Measurements from ENCODE around the gene GID8. TPM values are rescaled to one million over a fixed set of nuclear protein-coding genes. Genes with fewer than 3 reads are reported as not detected.
"Not testable (repeated sequence)": the region's sequence is repeated elsewhere in the genome, so short reads cannot be mapped to it uniquely, and the experiment has no call there.

Gene GID8
- total RNA-seq, 4 donors from 2014 or later, result 30.4 to 57.0 (median 45.1) TPM

GRCh38 chr20:62959998-62960436 lies 22.1 kb downstream of the GID8 start:
- H3K36me3 ChIP-seq, result peaks cover 12% of the 10 kb centered on the region
- H3K9me3 ChIP-seq, result no peaks in the 10 kb centered on the region
- no peak overlapping the region for H3K27ac ChIP-seq
- 64% methylated on average over 14 of the region's 20 CpGs for WGBS
- no peak overlapping the region for H3K4me3 ChIP-seq
- peaks cover 6% of the 10 kb centered on the region for H3K4me1 ChIP-seq
- H3K27me3 ChIP-seq, result no peaks in the 10 kb centered on the region
- DNase-seq (ENCODE audit: low spot score in 2 of 2), result no peak
- no peak for TF ChIP-seq POLR2A (IDR thresholded peaks at IDR 0.05)

- not testable (repeated sequence) for H3K9me3 ChIP-seq; DNase-seq (ENCODE audit: low spot score in 2 of 2); H3K27me3 ChIP-seq; H3K4me3 ChIP-seq; H3K27ac ChIP-seq
- WGBS, result 90% methylated on average over 15 of the region's 31 CpGs
- H3K4me1 ChIP-seq, result peaks cover 11% of the 10 kb centered on the region
- peaks cover 12% of the 10 kb centered on the region for H3K36me3 ChIP-seq
Observed at GRCh38 chr20:62960446-62961309, 22.7 kb downstream of the GID8 start.

- Histone ChIP-seq H3K27ac (no peak overlapping the region), H3K4me3 (no peak overlapping the region), H3K27me3 (no peaks in the 10 kb centered on the region), H3K36me3 (peaks cover 12% of the 10 kb centered on the region), H3K4me1 (peaks cover 11% of the 10 kb centered on the region), H3K9me3 (no peaks in the 10 kb centered on the region)
- 88% methylated on average over 3 of the region's 19 CpGs for WGBS
- TF ChIP-seq EP300 (IDR thresholded peaks at IDR 0.05), result no peak
- TF ChIP-seq POLR2A (IDR thresholded peaks at IDR 0.05), result no peak
- no peak for TF ChIP-seq CTCF (IDR thresholded peaks at IDR 0.05)
- no peak for TF ChIP-seq POLR2AphosphoS5 (IDR thresholded peaks at IDR 0.05)
- no peak for DNase-seq (ENCODE audit: low spot score in 2 of 2)
Observed at GRCh38 chr20:62961310-62961783, 23.4 kb downstream of the GID8 start.

- H3K27ac ChIP-seq, result no peak overlapping the region
- no peak for TF ChIP-seq POLR2AphosphoS5 (IDR thresholded peaks at IDR 0.05)
- TF ChIP-seq POLR2A (IDR thresholded peaks at IDR 0.05), result no peak
- TF ChIP-seq EP300 (IDR thresholded peaks at IDR 0.05), result no peak
- peaks cover 12% of the 10 kb centered on the region for H3K36me3 ChIP-seq
- DNase-seq (ENCODE audit: low spot score in 2 of 2), result no peak
- 93% methylated on average over 4 of the region's 8 CpGs for WGBS
- H3K9me3 ChIP-seq, result no peaks in the 10 kb centered on the region
- H3K4me1 ChIP-seq, result peaks cover 11% of the 10 kb centered on the region
- H3K4me3 ChIP-seq, result no peak overlapping the region
- H3K27me3 ChIP-seq, result no peaks in the 10 kb centered on the region
Observed at GRCh38 chr20:62961799-62962198, 23.9 kb downstream of the GID8 start.

GRCh38 chr20:62962221-62962879 lies 24.4 kb downstream of the GID8 start:
- no peak overlapping the region for H3K27ac ChIP-seq
- no peak for TF ChIP-seq POLR2AphosphoS5 (IDR thresholded peaks at IDR 0.05)
- TF ChIP-seq EP300 (IDR thresholded peaks at IDR 0.05), result no peak
- no peak for TF ChIP-seq CTCF (IDR thresholded peaks at IDR 0.05)
- TF ChIP-seq POLR2A (IDR thresholded peaks at IDR 0.05), result no peak
- no peaks in the 10 kb centered on the region for H3K9me3 ChIP-seq
- no peak overlapping the region for H3K4me3 ChIP-seq
- WGBS, result 87% methylated on average over 15 of the region's 30 CpGs
- DNase-seq (ENCODE audit: low spot score in 2 of 2), result no peak
- H3K36me3 ChIP-seq, result peaks cover 12% of the 10 kb centered on the region
- H3K4me1 ChIP-seq, result peaks cover 11% of the 10 kb centered on the region
- no peaks in the 10 kb centered on the region for H3K27me3 ChIP-seq

- no peak overlapping the region for H3K27ac ChIP-seq
- no peak for TF ChIP-seq POLR2A (IDR thresholded peaks at IDR 0.05)
- TF ChIP-seq POLR2AphosphoS5 (IDR thresholded peaks at IDR 0.05), result no peak
- TF ChIP-seq CTCF (IDR thresholded peaks at IDR 0.05), result no peak
- TF ChIP-seq EP300 (IDR thresholded peaks at IDR 0.05), result no peak
- H3K4me1 ChIP-seq, result peaks cover 11% of the 10 kb centered on the region
- H3K4me3 ChIP-seq, result no peak overlapping the region
- no peak for DNase-seq (ENCODE audit: low spot score in 2 of 2)
- no peaks in the 10 kb centered on the region for H3K27me3 ChIP-seq
- H3K36me3 ChIP-seq, result peaks cover 12% of the 10 kb centered on the region
- WGBS, result 88% methylated on average over 14 of the region's 32 CpGs
- no peaks in the 10 kb centered on the region for H3K9me3 ChIP-seq
Observed at GRCh38 chr20:62962891-62963613, 25.1 kb downstream of the GID8 start.
